Measurements from ENCODE around the gene FOXE1.

The FOXE1 gene

DNA sequence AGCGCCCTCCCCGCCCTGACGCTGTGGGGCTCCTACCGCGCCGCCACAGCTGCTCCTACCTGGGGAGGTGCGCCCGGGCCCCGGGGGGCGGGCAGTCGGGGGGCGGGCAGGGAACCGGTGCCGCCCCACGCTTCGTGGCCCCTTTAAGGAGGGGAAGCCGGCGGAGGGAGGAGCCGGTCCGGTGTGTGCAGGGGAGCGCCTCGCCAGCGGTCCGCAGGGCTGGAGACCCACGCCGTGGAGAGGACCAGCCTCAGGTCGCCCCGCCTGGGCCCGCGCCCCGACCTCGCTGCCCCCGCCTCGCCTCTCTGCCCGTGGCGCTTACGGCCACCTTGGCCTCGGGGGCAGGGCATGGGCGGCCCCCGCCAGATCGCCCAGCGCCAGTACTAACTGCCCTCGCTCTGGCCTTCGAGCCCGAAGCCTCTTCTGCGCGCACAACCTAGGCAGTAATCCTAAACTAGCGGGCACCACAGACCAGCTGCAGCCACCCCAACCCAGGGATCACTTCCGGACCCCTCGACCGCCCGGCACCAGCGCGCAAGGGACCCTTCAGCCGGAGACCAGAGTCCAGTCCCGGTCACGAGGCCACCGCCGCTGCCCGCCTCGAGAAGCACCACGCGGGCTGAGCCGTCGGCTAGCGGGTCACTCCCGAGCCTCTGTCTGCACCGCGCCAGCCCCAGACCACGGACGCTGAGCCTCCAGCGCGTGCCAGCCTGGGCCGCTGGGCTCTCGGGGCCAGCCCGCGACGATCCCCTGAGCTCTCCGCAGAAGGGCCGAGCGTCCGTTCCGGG, at the start of gene FOXE1:
FOXE1 (plus strand) TSS at position 171 of the 788 bp plus-strand sequence. CDS start 689 bp downstream, outside the sequence.
- DNase-seq (ENCODE audit: low spot score) = no peak

DNA sequence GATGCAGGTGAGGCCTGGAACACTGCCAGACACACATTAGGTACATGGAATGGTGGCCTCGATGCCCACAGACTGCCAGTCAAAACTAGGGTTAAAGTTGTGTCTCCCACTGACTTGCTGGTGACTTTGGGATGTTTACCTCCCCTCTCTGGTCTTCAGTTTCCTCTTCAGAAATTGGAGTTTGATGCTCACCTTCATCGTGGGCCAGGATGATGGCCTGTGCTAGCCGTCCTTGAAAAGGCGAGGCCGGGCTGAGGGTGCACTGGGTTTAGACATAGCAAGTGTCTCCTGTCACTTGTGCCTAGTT, 49.0 kb upstream of the FOXE1 start:
- no peak for DNase-seq (ENCODE audit: low spot score)

DNA sequence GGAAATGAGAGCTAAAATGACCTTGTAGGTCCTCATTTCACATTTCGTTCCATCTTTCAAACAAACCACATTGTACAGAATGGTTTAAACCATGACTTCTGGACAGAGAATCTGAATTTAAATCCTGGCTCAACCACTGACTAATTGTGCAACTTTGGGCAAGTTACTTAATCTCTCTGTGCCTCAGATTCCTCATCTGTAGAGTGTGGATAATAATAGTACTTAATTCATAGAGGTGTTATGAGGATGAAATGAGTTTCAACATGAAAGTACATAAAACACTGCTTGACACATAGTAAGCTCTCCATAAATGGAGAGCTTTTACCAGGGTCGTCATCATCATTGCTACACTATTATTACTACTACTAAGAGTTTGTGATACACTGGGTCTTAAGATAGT, 46.3 kb upstream of the FOXE1 start:
- no peak for DNase-seq (ENCODE audit: low spot score)

DNA sequence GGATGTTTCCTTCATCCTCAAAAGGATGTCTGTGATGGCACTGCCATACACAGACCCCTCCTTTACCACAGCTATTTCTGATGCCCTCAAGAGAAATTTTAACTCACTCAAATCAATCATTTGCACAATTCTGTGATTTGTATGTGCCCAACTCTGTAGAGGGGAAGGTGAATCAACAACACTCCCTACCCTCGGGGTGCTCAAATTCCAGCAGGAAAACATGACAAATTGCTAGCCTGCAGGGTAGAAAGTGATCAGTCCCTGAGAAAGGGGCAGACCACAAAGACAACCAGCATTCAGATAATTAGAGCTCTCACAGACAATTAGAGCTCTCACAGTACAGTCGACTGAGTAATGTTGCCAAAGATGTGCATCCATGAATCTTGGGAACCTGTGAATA, 45.3 kb upstream of the FOXE1 start:
- DNase-seq (ENCODE audit: low spot score) = no peak

DNA sequence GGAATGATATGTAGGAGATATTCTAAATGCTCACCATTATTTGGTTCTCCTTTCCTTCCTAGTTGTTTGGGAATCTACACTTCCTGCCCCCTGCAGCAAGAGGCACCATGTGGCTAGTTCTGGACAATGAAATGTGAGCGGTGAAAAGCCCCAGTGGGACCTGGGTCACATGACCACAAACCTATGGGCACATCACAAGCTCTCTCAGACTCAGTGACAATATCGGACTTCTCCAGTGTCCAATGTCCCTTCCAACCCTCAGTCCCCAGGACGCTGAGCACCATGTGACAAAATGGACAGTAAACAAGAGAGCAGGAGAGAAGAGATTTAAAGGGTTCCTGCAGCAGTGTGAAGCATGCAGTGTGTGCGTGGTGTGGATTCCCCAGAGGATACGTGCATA, 44.6 kb upstream of the FOXE1 start:
- DNase-seq (ENCODE audit: low spot score) = no peak

DNA sequence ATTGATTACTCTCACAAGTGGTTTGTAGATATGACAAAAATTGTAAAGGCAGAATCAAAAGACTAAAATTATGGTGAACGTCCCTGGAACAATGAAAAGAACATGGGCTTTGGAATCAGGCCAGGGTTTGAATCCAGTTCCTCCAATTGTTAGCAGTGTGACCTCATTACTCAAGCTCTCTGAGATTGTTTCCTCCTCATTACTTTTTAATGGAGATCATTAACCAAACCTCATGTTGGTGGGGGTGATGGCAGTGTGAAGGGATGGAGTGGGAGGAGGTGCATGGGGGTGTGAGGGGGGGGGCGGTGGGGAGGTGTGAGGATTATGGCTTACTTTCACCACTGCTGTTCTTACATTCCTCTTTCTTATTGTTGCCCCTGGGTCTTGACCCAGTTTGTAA, 44.1 kb upstream of the FOXE1 start:
- peak; percentile 56 for DNase-seq (ENCODE audit: low spot score)

DNA sequence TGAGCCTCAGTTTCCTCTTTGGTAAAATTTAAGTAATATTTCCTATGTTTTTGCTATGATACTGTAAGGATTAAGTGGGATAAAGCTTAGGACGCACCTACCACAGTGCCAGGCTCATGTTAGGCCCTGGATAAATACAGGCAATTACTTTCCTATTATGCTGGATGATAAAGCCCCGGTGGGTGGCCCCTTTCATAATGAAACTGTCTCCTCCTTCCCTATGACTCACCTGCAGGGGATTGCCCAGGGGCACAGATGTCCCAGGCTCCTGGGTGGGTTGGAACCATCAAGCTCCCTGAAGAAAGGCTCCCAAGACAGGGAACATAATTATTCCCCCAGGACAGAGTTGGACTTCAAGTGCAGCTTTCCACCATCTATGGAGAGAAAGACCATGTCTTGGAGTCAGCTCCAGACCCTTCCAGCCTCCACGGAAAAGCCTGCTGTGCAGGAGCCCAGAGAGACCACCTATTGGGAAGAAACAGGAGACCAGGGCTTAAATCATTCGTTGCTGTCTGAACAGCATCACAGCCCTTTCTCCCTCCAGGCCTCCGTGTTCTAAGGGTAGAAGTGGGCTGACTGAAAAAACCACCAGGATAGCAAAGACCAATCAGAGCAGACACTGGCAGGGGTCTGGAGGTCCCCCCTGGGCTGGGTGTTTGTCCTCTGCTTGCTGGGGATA, 43.2 kb upstream of the FOXE1 start:
- no peak for DNase-seq (ENCODE audit: low spot score)

DNA sequence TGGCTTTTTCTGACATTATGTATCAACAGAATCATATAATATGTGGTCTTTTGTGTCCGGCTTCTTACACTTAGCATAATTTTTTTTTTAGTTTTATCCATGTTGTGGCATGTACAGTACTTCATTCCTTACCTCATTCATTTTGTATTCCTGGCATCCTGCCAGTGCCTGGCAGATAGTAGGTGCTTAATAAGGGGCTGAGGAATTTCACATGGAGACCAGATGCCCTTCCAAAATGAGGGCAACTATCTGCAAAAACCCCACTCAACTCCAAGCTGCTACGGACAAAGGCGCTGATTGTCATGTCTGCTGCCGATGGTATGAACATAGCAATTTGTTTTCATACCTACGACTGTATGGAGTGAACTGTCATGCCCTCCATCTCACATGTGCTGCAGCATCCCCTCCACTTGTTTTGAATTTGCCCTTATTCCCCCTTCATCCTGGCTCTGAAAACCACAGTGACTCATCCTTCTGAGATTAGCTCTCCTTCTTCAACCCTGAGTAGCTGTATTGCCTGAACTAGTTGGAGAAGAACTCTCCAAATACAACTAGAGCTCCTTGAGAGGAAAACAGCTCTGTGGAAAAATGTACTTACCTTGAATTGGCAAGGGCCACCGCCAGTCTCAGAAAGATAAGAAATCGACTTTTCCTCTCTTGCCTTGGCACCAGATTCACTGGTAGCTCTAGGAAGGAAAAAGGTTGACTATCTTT, 41.3 kb upstream of the FOXE1 start:
- DNase-seq (ENCODE audit: low spot score) = no peak

DNA sequence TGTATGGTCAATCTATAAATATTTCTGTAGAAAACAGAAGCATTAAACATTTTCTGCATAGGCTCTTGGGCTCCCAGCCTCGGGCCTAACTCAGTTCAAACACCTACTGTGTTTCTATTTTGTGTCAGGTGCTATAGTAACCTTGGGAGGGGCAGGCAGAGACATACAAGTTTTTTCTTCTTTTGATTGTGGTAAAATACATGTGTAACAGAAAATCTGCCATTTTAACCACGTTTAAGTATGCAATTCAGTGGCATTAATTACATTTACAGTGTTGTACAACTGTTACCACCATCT, 40.8 kb upstream of the FOXE1 start:
- no peak for DNase-seq (ENCODE audit: low spot score)

DNA sequence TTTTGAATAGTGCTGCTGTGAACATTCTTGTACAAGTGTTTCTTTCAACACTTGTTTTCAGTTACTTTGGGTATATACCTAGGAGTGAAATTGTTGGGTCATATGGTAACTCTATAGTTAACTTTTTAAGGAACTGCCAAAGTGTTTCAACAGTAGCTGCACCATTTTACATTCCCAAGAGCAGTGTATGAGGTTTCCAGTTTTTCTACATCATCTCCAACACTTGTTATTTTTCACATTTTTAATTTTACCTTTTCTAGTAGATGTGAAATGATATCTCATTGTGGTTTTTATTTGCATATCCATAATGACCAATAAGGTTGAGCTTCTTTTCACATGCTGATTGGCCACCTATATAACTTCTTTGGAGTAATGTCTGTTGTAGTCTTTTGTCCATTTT, 40.0 kb upstream of the FOXE1 start:
- DNase-seq (ENCODE audit: low spot score) = no peak

DNA sequence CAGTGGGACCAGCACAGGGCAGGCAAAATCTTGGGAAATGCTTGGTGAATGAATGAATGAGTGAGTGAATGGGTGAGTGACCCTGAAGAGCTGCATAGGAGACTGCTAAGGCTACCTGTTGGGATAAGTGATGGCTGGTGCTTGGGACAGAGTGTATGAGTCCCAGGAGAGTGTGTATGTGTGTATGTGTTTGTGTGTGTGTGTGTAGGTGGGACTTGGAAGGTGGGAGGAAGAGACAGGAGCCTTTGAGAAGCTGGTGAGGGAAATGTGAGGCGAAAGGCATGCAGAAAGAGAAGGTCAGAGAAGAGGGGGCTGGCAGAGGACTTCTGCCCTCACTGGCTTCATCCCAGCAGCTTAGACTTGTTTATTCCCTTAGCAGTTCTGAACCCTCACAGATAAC, 33.3 kb upstream of the FOXE1 start:
- no peak for DNase-seq (ENCODE audit: low spot score)

DNA sequence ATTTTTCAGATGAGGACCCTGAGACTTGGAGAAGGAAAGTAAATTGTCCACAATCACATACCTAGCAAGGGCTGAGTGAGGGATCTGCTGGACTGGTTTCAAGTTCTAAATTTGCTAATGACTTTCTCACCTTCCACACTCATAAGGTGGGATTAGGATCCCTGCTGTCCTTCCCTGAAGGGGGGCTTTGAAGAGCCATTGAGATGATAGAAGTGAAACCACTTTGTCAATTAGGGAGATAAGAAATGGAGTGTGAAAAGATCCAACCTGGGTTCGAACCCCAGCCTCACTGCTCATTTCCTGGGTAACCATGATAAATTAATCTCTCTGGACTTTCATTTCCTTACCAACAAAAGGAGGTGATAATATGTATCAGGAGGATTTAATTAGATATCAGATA, 32.7 kb upstream of the FOXE1 start:
- no peak for DNase-seq (ENCODE audit: low spot score)

DNA sequence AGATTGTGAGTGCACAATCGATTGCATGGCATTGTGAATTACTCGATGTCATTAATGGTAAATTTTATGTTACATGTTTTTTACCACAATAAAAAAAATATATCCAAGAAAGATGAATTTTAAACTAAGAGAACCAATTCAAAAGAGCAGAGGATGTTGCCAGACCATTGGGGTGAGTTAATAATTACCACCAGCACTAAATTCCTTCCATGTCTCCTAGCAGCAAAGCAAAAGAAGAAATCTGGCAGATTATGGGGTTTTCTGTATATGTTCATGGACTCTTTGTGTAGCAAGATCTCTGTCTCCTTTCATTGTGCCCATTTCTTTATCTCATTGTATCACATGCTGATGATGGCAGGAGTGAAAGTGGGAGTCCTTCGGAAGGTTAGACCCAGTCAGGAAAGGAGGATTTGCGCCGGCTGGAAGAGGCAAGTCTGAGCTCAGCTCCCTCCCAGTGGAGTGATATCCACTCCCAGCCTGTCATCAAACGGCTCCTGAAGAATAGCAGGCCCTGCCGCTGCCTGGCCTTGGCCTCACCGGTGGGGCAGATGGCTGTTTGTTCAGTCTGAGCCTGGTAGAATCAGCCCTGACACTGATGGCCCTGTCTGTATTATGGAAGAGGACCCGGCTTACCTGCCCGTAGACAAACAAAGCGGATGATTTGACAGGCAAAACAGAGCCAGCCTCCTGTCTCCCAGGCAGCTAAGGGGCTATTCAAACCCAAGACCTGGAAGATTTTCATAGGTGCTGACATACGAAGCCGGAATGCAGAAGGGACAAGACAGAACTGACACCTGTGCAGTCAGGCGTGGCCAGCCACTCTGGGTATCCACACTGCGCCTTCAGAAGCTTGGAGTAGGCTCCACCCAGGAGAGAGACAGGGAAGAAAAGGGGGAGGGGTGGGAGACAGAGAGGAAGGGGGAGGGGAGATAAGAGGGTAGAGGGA, 21.9 kb upstream of the FOXE1 start:
- no peak for DNase-seq (ENCODE audit: low spot score)

DNA sequence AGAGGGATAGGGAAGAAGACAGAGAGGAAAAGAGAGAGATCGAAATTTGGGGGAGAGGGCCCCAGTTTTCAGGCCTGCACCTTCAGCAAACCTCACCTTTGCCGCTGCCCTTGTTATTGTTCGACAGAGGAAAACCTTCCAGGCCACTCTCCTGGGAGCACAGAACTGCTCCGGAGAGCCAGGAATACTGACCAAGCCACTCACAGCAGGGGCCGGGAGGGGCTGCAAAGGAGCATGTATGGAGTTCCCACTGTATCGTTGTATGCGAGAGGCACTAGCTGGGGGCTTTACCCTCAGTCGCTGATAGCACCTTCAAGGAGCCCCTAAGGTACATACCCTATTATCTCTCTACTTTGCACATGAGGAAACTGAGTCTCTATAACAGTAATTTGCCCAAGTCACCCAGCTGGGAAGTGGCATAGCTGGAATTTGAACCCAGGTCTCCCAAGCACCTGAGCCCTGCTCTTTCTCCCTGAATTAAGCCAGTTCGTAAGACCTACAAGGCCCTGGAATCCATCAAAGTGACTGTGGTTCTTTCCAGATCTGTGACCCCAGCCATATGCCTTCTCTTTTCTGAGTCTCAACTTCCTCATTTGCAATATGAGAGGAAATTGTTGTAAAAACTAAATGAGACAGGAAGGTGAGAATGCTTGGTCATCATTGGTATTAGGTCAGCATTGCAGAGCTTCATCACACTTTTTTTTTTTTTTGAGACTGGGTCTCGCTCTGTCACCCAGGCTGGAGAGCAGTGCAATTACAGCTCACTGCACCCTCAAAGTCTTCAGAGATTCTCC, 21.0 kb upstream of the FOXE1 start:
- no peak for DNase-seq (ENCODE audit: low spot score)

DNA sequence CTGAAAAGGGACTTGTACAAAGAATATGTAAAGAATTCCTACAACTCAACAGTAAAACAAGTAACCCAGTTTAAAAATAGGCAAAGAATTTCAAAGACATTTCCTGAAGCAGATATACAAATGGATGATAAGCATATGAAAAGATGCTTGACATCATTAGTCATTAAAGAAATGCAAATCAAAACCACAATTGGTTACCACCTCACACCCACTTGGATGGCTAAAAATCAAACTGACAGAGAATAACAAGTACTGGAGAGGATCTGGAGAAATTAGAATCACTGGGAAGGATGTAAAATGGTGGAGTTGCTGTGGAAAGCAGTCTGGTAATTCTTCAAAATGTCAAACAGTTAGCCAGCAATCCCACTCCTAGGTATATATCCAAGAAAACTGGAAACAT, 12.5 kb upstream of the FOXE1 start:
- DNase-seq (ENCODE audit: low spot score) = no peak

DNA sequence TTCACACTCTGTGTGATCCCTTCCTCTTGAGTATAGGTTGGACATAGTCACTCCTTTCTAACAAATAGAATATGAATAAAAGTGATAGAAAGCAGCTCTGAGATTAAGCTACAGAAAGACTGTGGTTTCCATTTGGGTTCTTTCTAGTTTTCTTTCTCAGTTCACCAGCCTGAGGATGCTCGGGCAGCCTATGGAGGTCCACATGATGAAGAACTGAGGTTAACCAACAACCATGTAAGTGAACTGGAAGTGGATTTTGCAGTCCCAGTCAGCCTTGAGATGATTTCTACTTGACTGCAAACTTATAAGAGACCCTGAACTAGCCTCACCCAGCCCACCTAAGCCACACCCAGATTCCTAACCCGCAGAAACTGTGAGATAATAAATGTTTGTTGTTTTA, 10.1 kb upstream of the FOXE1 start:
- no peak for DNase-seq (ENCODE audit: low spot score)

DNA sequence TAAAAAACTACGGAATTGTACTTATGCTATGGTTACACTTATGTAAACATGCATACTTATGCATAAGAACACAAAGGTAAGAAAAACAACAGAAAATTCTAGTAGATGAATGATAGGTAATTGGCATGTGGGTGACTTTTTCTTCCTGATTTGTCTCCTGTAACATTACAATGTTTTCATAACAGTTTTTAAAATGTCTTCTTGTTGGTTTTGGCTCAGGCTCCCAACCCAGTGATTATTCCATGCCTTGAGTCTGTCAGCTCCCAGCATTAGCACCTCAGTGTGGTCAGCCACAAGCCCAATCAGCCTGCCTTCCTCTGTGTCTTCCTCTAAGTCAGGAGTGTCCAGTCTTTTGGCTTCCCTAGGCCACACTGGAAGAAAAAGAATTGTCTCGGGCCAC, 7.9 kb upstream of the FOXE1 start:
- DNase-seq (ENCODE audit: low spot score) = no peak

DNA sequence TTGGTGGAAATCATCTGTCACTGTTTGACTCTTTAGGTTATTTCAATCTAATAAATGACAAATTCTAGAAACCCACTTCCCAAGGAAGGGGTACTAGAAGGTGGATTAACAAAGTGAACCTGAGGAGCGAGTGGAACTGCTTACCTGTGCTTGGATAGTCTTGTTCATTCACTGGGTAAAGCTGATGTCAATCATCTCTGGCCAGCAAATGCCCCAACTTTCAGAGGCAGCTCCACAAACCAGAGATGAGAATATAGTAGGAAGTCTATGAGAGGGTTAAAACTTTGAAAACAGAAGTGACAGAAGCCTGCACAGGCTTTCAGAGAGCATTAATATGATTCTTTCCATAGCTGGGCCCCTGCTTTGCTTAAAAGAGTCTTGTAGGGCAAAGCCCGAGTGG, 7.3 kb upstream of the FOXE1 start:
- no peak for DNase-seq (ENCODE audit: low spot score)

DNA sequence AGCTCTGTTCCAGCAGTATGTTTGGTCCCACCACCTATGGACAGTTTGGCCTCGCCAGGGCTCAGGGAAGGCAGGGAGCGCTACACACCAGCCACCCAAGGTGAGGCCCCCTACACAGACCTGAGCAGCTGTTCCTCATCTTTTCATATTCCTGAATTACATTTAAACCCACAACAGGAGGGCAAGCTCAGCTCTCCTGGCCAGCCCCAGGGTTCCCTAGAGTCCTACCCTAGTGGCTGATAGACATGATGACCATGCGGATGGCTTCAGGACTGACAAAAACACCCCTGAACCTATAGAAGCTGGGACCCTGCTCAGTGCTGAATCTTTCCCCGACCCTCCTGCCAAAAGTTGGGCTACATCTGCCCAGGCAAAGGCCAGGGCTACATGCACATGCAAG, 6.7 kb upstream of the FOXE1 start:
- DNase-seq (ENCODE audit: low spot score) = no peak

DNA sequence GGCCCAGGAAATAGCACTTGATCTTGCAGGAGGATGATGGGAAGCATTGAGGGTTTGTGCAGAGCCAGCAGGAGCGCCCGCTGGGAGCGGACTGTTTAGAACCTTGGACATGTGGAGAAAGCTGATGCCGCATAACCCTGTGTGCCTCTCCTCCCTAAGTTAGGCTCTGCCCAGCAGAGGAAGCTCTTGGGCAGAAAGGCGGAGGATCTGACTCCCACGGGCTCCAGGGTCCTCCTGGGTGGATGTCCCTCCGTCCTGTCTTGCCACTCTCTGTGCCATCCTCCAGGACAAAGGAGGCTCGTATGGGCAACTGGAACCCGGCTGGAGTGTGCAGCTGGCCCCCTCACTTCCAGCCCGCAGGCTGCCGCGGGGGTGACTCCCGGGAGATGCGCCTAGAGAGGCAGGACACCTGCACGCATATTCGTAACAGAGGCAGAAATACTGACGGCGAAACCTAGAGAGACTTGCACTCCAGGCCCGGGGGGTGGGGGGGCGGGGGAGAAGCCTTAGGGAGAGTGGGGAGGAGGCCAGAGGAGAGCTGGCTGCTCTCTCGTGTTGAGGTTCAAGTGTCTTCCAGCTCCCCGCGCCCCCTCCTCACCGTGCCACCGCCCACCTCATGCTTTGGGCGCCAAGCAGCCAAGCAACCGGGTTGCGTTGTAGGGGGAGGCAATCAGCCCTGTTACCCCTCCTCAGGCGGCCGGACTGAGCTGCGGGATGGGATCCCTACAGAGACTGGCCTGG, 5.4 kb upstream of the FOXE1 start:
- DNase-seq (ENCODE audit: low spot score) = no peak

DNA sequence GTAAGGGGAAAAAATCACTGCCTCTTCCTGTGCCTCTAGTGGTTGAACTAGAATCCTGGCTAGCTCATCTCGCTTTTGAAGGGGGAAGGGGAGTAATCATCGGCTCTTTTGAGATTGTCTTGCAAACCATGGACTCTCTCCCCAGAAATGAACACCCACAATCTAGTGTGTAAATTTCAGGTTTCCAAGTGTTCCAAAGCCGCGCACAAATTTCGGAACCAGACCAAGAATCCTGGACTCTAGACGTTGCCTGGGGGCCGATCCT, 4.9 kb upstream of the FOXE1 start:
- no peak for DNase-seq (ENCODE audit: low spot score)

Data from kidney capillary endothelial cell (primary cell).